NT2/D1 (cell line): ENCODE data around the gene HS3ST5.

Source experiments
- SUZ12 ChIP-seq: IDR thresholded peaks from 2 replicates; pipeline ENCODE4 v1.6.1; 2011; ENCODE audit not compliant: insufficient read length, insufficient read depth; ENCODE audit errors: extremely low read depth
- YY1 ChIP-seq: IDR thresholded peaks from 2 replicates; pipeline ENCODE4 v1.6.1; 2011; ENCODE audit not compliant: insufficient read length, insufficient read depth
- ZNF274 ChIP-seq: IDR thresholded peaks from 2 replicates; pipeline ENCODE4 v1.6.1; 2011; ENCODE audit warnings: mild to moderate bottlenecking, low read depth, low read length

GRCh38 chr6:114039841-114040240 lies 303.0 kb downstream of the HS3ST5 start:
- no peak for TF ChIP-seq YY1
- TF ChIP-seq ZNF274 = no peak
- TF ChIP-seq SUZ12 = no peak
